ENCODE measurements around the gene AACS. TPM values are rescaled to one million over a fixed set of nuclear protein-coding genes. Genes with fewer than 3 reads are reported as not detected.

Gene AACS
- total and polyA plus RNA-seq, 2 of the 8 experiments (the other 6 are each of a cell fraction or from before 2014, with no cell fraction given): 51.9 to 52.4 TPM

DNA sequence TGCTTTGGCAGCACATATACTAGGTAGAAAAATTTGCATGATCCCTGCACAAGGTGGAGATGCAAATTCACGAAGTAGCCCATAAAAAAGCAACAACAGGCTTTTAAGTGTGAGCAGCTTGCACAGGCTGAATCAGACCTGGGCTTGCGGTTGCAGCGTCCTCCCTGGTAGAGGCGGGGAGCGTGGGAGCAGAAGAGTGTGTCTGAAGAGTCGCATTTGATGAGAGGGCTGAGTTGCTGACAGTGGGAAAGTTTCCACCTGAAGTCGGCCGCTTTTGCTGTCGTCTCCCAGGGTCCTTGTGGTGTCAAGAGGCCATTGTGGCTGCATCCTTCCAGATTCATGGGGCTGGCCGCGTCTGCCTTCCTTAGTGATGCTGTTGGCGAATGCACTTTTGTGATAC is 6.2 kb downstream of the AACS start (continued):
- TF ChIP-seq SAP30 (IDR thresholded peaks at IDR 0.05; ENCODE audit: insufficient read depth, insufficient replicate concordance, low read length) (no peak), BACH1 (IDR thresholded peaks at IDR 0.05; ENCODE audit: low read length) (no peak), EGR1 (IDR thresholded peaks at IDR 0.05; ENCODE audit: borderline replicate concordance, low read depth, low read length) (no peak)

Data from H1 (cell line).